ENCODE measurements around the gene DNAH14.

DNA sequence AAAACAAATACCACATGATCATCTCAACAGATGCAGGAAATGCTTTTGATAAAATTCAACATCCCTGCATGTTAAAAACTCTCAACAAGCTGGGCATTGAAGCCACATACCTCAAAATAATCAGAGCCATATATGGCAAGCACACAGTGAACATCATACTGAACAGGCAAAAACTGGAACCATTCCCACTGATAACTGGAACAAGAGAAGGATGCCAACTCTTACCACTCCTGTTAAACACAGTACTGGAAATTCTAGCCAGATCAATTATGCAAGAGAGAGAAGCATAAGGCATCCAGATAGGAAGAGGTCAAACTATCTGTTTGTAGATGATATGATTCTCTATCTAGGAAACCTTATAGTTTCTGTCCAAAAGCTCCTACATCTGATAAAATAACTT lies 91.6 kb downstream of the DNAH14 start:
- TF ChIP-seq, protein P1, sequence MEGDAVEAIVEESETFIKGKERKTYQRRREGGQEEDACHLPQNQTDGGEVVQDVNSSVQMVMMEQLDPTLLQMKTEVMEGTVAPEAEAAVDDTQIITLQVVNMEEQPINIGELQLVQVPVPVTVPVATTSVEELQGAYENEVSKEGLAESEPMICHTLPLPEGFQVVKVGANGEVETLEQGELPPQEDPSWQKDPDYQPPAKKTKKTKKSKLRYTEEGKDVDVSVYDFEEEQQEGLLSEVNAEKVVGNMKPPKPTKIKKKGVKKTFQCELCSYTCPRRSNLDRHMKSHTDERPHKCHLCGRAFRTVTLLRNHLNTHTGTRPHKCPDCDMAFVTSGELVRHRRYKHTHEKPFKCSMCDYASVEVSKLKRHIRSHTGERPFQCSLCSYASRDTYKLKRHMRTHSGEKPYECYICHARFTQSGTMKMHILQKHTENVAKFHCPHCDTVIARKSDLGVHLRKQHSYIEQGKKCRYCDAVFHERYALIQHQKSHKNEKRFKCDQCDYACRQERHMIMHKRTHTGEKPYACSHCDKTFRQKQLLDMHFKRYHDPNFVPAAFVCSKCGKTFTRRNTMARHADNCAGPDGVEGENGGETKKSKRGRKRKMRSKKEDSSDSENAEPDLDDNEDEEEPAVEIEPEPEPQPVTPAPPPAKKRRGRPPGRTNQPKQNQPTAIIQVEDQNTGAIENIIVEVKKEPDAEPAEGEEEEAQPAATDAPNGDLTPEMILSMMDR (IDR thresholded peaks at IDR 0.05): no peak
- TF ChIP-seq EZH2 (IDR thresholded peaks at IDR 0.05; ENCODE audit: borderline replicate concordance, insufficient read depth, low read depth, low read length, poor library complexity, severe bottlenecking): no peak

Data from B cell (primary cell).